HuH-7 (cell line): Measurements from ENCODE around the gene CLDN12.
"Not testable (repeated sequence)": the region's sequence is repeated elsewhere in the genome, so short reads cannot be mapped to it uniquely, and the experiment has no call there.

Experiments
- DNase-seq: peaks from one replicate; pipeline ENCODE4 v3.0.0; 2011; ENCODE audit warnings: low spot score

Gene CLDN12

GRCh38 chr7:90433221-90433620 is 30.0 kb downstream of the CLDN12 start:
- no peak for DNase-seq

GRCh38 chr7:90445633-90446032 is 42.4 kb downstream of the CLDN12 start:
- DNase-seq = no peak

- no peak for DNase-seq
Observed at GRCh38 chr7:90446137-90446899, 43.1 kb downstream of the CLDN12 start.

GRCh38 chr7:90453259-90453891 is 50.1 kb downstream of the CLDN12 start:
- DNase-seq = no peak

GRCh38 chr7:90453931-90454330 is 50.7 kb downstream of the CLDN12 start:
- no peak for DNase-seq

- peak; percentile 20 for DNase-seq
Observed at GRCh38 chr7:90455163-90456030, 52.1 kb downstream of the CLDN12 start.

- no peak for DNase-seq
Observed at GRCh38 chr7:90458104-90458503, 54.8 kb downstream of the CLDN12 start.

- DNase-seq = peak; percentile 21
Observed at GRCh38 chr7:90459888-90460287, 56.6 kb downstream of the CLDN12 start.

- no peak for DNase-seq
Observed at GRCh38 chr7:90461219-90461618, 58.0 kb downstream of the CLDN12 start.

GRCh38 chr7:90463151-90463628 is 59.9 kb downstream of the CLDN12 start:
- not testable (repeated sequence) for DNase-seq
